ENCODE measurements around the gene MIB1.

DNA sequence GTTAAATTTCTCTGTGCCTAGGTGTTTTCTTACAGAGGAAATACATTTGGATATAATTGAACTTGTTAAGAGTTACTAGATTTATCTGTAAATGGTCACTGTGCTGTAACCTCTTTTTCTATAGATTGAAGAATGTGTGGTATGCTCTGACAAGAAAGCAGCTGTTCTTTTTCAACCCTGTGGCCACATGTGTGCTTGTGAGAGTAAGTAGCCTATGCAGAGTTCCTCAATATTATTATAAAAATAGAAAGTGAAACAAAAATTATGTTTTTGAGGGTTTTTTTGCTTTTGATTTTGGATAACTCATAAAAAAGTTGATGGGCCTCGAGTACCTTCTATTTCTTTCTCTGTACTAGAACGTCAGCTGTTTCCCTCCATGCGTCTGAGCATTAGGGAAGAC, 112.4 kb downstream of the MIB1 start:
- TF ChIP-seq, protein P1, sequence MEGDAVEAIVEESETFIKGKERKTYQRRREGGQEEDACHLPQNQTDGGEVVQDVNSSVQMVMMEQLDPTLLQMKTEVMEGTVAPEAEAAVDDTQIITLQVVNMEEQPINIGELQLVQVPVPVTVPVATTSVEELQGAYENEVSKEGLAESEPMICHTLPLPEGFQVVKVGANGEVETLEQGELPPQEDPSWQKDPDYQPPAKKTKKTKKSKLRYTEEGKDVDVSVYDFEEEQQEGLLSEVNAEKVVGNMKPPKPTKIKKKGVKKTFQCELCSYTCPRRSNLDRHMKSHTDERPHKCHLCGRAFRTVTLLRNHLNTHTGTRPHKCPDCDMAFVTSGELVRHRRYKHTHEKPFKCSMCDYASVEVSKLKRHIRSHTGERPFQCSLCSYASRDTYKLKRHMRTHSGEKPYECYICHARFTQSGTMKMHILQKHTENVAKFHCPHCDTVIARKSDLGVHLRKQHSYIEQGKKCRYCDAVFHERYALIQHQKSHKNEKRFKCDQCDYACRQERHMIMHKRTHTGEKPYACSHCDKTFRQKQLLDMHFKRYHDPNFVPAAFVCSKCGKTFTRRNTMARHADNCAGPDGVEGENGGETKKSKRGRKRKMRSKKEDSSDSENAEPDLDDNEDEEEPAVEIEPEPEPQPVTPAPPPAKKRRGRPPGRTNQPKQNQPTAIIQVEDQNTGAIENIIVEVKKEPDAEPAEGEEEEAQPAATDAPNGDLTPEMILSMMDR (IDR thresholded peaks at IDR 0.05) = no peak
- TF ChIP-seq EP300 (IDR thresholded peaks at IDR 0.05; ENCODE audit: low read depth) = no peak
